Breast epithelium (tissue), 4 donors: ENCODE data around the gene BACH2. TPM values are rescaled to one million over a fixed set of nuclear protein-coding genes. Genes with fewer than 3 reads are reported as not detected.
"Not testable (repeated sequence)": the region's sequence is repeated elsewhere in the genome, so short reads cannot be mapped to it uniquely, and the experiment has no call there.

ENCODE experiments used
- DNase-seq, 2 donors: peaks; one replicate each; pipeline ENCODE4 v3.0.0-alpha.2; 2019; ENCODE audit warnings: low spot score in 2 of 2
- H3K27ac ChIP-seq, 2 donors: fragments of 200-600 bp; sonication (generic) in 1 of 2; one replicate each; pipeline ENCODE4 v1.5.1; 2016 to 2019; ENCODE audit warnings: mild to moderate bottlenecking in 1 of 2
- H3K27me3 ChIP-seq, 2 donors: fragments of 200-600 bp; sonication (generic) in 1 of 2; one replicate each; pipeline versions ENCODE4 v1.5.1 to v1.6.0; 2017 to 2019; ENCODE audit warnings: control low read depth in 1 of 2, mild to moderate bottlenecking in 1 of 2
- H3K36me3 ChIP-seq: fragments of 200-600 bp; one replicate; pipeline ENCODE4 v1.5.1; 2019
- H3K4me1 ChIP-seq, 2 donors: fragments of 200-600 bp; sonication (generic); one replicate each; pipeline ENCODE4 v1.5.1; 2016 to 2019; ENCODE audit warnings: control low read depth in 1 of 2
- H3K4me3 ChIP-seq, 3 donors: fragments of 200-600 bp; sonication (generic); 1 replicate in 2 of 3; 2 replicates in 1 of 3; pipeline ENCODE4 v1.5.1; 2016 to 2019; ENCODE audit warnings: mild to moderate bottlenecking in 3 of 3, moderate library complexity in 2 of 3
- H3K9me3 ChIP-seq, 2 donors: fragments of 200-600 bp; sonication (generic) in 1 of 2; one replicate each; pipeline ENCODE4 v1.5.1; 2016 to 2019; ENCODE audit warnings: control low read depth in 1 of 2
- CTCF ChIP-seq, 3 donors: fragments of 450-650 bp; IDR thresholded peaks; one replicate each; pipeline ENCODE4 v1.5.1; 2016 to 2017; ENCODE audit warnings: antibody characterized with exemption in 3 of 3, mild to moderate bottlenecking in 3 of 3, moderate library complexity in 3 of 3
- POLR2A ChIP-seq: fragments of 450-650 bp; IDR thresholded peaks from one replicate; pipeline ENCODE4 v1.6.1; 2016; ENCODE audit warnings: antibody characterized with exemption, mild to moderate bottlenecking, moderate library complexity
- POLR2AphosphoS5 ChIP-seq, 3 donors: sonication (generic); formaldehyde crosslinking; IDR thresholded peaks; one replicate each; pipeline ENCODE4 v1.6.1; 2017; ENCODE audit warnings: antibody characterized with exemption in 3 of 3
- intact Hi-C: fragments of 100-400 bp; cut with DNase I; formaldehyde crosslinking; loops from one replicate; pipeline ENCODE4 v1.15.1; 2023; ENCODE audit warnings: low total_unique reads
- total RNA-seq, 3 donors: library from RNA; depleted of rRNA; stranded (reverse); fragments of >200 nt; gene quantifications; one replicate each; pipeline ENCODE4 v1.1.0, GENCODE V29; 2016

BACH2 gene
- total RNA-seq, 3 donors from 2014 or later: 6.2 to 13.8 (median 7.0) TPM

- H3K36me3 ChIP-seq: no peaks in the 10 kb centered on the region
- peaks cover 0 to 25% of the 10 kb centered on the region in 2 donors for H3K9me3 ChIP-seq
- H3K4me1 ChIP-seq: no peaks in the 10 kb centered on the region
- intact Hi-C loops: no loop called here
- H3K27me3 ChIP-seq: no peaks in the 10 kb centered on the region
- H3K27ac ChIP-seq: no peak overlapping the region
- DNase-seq: no peak
- TF ChIP-seq POLR2AphosphoS5 (IDR thresholded peaks at IDR 0.05) (no peak), POLR2A (no peak), CTCF (IDR thresholded peaks at IDR 0.05) (no peak)
- no peak overlapping the region for H3K4me3 ChIP-seq
Observed at GRCh38 chr6:90118069-90118468, 178.6 kb downstream of the BACH2 start.

GRCh38 chr6:90116126-90116525, 180.5 kb downstream of the BACH2 start:
- H3K4me3 ChIP-seq, DNase-seq, H3K27me3 ChIP-seq, H3K36me3 ChIP-seq, H3K27ac ChIP-seq, H3K4me1 ChIP-seq, intact Hi-C loops: not testable (repeated sequence)
- peaks cover 0 to 25% of the 10 kb centered on the region in 2 donors for H3K9me3 ChIP-seq

DNA sequence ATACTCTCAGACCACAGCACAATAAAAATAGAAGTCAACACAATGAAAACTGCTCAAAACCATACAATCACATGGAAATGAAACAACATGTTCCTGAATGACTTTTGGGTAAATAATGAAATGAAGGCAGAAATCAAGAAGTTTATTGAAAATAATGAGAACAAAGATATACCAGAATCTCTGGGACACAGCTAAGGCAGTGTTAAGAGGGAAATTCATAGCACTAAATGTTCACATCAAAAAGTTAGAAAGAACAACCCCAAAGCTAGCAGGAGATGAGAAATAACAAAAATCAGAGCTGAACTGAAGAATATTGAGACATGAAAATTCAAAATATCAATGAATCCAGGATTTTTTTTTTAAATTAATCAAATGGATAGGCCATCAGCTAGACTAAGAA, 183.3 kb downstream of the BACH2 start:
- intact Hi-C loops: no loop called here
- Histone ChIP-seq H3K27ac (no peak overlapping the region), H3K27me3 (no peaks in the 10 kb centered on the region), H3K4me1 (no peaks in the 10 kb centered on the region), H3K9me3 (peaks cover 0 to 25% of the 10 kb centered on the region in 2 donors), H3K4me3 (no peak overlapping the region), H3K36me3 (no peaks in the 10 kb centered on the region)
- TF ChIP-seq CTCF (IDR thresholded peaks at IDR 0.05) (no peak), POLR2AphosphoS5 (IDR thresholded peaks at IDR 0.05) (no peak), POLR2A (no peak)
- DNase-seq: no peak

- Histone ChIP-seq H3K27ac (no peak overlapping the region), H3K27me3 (no peaks in the 10 kb centered on the region), H3K36me3 (no peaks in the 10 kb centered on the region), H3K4me1 (no peaks in the 10 kb centered on the region), H3K9me3 (peaks cover 0 to 23% of the 10 kb centered on the region in 2 donors), H3K4me3 (no peak overlapping the region)
- no peak for TF ChIP-seq POLR2AphosphoS5 (IDR thresholded peaks at IDR 0.05)
- no peak for TF ChIP-seq POLR2A
- no peak for TF ChIP-seq CTCF (IDR thresholded peaks at IDR 0.05)
- DNase-seq: no peak
- intact Hi-C loops: no loop called here
Observed at GRCh38 chr6:90111387-90111786, 185.3 kb downstream of the BACH2 start.

DNA sequence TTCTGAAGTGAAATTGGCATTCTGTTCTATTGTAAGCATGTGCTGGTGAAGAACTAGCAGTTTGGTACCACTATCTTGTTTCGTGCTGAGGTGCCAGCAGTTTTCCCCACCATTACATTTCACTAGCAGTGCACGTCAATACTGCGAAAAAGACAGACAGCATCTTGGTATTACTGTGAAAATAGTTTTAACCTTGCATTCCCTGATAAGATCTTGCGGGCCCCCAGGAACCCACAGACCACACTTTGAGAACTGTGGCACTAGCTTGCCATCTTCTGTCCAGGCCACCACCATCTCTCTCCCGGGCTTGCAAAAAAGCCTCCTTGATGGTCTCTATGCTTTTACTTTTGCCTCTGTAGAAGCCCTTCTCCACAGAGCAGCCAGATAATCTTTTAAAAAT, 185.7 kb downstream of the BACH2 start:
- no peaks in the 10 kb centered on the region for H3K4me1 ChIP-seq
- DNase-seq: no peak
- H3K4me3 ChIP-seq: no peak overlapping the region
- no peak for TF ChIP-seq POLR2AphosphoS5 (IDR thresholded peaks at IDR 0.05)
- TF ChIP-seq POLR2A: no peak
- TF ChIP-seq CTCF (IDR thresholded peaks at IDR 0.05): no peak
- peaks cover 0 to 19% of the 10 kb centered on the region in 2 donors for H3K9me3 ChIP-seq
- intact Hi-C loops: no loop called here
- H3K27me3 ChIP-seq: no peaks in the 10 kb centered on the region
- H3K36me3 ChIP-seq: no peaks in the 10 kb centered on the region
- no peak overlapping the region for H3K27ac ChIP-seq

DNA sequence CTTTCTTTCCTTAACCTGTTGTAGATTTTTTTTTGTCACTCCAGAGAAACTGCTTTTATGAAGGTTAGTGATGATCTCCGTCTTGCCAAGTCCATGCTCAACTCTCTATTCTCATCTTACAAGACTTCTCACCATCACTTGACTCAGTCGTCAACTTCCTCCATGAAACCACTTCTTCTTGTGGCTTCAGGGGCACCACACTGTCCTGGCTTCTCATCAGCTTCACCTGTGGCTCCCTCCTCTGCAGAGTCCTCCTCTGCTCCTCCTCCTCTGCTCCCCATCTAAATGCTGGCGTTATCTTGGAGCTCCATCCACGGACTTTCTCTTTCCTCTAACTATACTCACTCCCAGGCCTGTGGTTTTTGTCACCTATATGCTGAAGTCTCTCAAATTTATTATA, 187.5 kb downstream of the BACH2 start:
- intact Hi-C loops: no loop called here
- Histone ChIP-seq H3K4me3 (no peak overlapping the region), H3K4me1 (no peaks in the 10 kb centered on the region), H3K27me3 (no peaks in the 10 kb centered on the region), H3K36me3 (no peaks in the 10 kb centered on the region), H3K27ac (no peak overlapping the region), H3K9me3 (peaks cover 0 to 10% of the 10 kb centered on the region in 2 donors)
- DNase-seq: no peak
- TF ChIP-seq CTCF (IDR thresholded peaks at IDR 0.05) (no peak), POLR2AphosphoS5 (IDR thresholded peaks at IDR 0.05) (no peak), POLR2A (no peak)
